DOHH2 (cell line): Measurements from ENCODE around the gene TMEM132A.

Experiments
- H3F3A ChIP-seq: fragments of 200-600 bp; sonication (generic), shearing (Covaris generic); 2 replicates; pipeline ENCODE4 v1.6.0; 2016; ENCODE audit warnings: antibody characterized with exemption, mild to moderate bottlenecking; ENCODE audit not compliant: control insufficient read depth, insufficient read depth
- H3K27ac ChIP-seq: fragments of 200-600 bp; sonication (generic); 2 replicates; pipeline ENCODE4 v1.5.1; 2014; ENCODE audit warnings: low read depth, mild to moderate bottlenecking, low read length, moderate library complexity
- H3K27me3 ChIP-seq: fragments of 200-600 bp; sonication (generic); 2 replicates; pipeline ENCODE4 v1.6.1; 2014; ENCODE audit warnings: mild to moderate bottlenecking, low read length, mixed read lengths; ENCODE audit not compliant: control insufficient read depth
- H3K36me3 ChIP-seq: fragments of 200-600 bp; sonication (generic); 2 replicates; pipeline ENCODE4 v1.6.1; 2014; ENCODE audit warnings: mild to moderate bottlenecking, low read length, moderate library complexity, mixed read lengths; ENCODE audit not compliant: control insufficient read depth
- H3K4me1 ChIP-seq: fragments of 200-600 bp; sonication (generic); 2 replicates; pipeline ENCODE4 v1.6.1; 2014; ENCODE audit warnings: mild to moderate bottlenecking, low read length, mixed read lengths; ENCODE audit not compliant: control insufficient read depth
- H3K4me2 ChIP-seq: fragments of 200-600 bp; sonication (generic); 2 replicates; pipeline ENCODE4 v1.6.0; 2014; ENCODE audit warnings: mild to moderate bottlenecking, low read length, moderate library complexity
- H3K4me3 ChIP-seq: fragments of 200-600 bp; sonication (generic); 2 replicates; pipeline ENCODE4 v1.5.1; 2014; ENCODE audit warnings: mild to moderate bottlenecking, low read length, mixed read lengths
- H3K79me2 ChIP-seq: fragments of 200-600 bp; sonication (generic); 2 replicates; pipeline ENCODE4 v1.6.1; 2014; ENCODE audit warnings: mild to moderate bottlenecking, low read length, mixed read lengths; ENCODE audit not compliant: control insufficient read depth
- H3K9me2 ChIP-seq: fragments of 200-600 bp; sonication (generic); replicated peaks from 2 replicates; pipeline ENCODE4 v1.6.1; 2014; ENCODE audit warnings: mild to moderate bottlenecking, low read length, mixed read lengths; ENCODE audit not compliant: control insufficient read depth
- H3K9me3 ChIP-seq: fragments of 200-600 bp; sonication (generic); 2 replicates; pipeline ENCODE4 v1.6.1; 2014; ENCODE audit warnings: antibody characterized with exemption, low read length, mixed read lengths; ENCODE audit not compliant: control insufficient read depth, insufficient read depth
- H4K20me1 ChIP-seq: fragments of 200-600 bp; sonication (generic); 2 replicates; pipeline ENCODE4 v1.6.0; 2014; ENCODE audit warnings: low read depth, mild to moderate bottlenecking, antibody characterized with exemption, low read length, moderate library complexity; ENCODE audit not compliant: control insufficient read depth, insufficient read depth
- CTCF ChIP-seq: fragments of 200-600 bp; sonication (generic); IDR thresholded peaks from one replicate; pipeline ENCODE4 v1.5.1; 2014; ENCODE audit warnings: antibody characterized with exemption, mild to moderate bottlenecking, low read depth, low read length; ENCODE audit not compliant: poor library complexity, severe bottlenecking
- EZH2phosphoT487 ChIP-seq: fragments of 200-600 bp; sonication (generic); IDR thresholded peaks from 2 replicates; pipeline ENCODE4 v1.6.1; 2017; ENCODE audit warnings: borderline replicate concordance, mild to moderate bottlenecking, antibody characterized with exemption, low read length, moderate library complexity, mixed read lengths

Gene TMEM132A

GRCh38 chr11:60878245-60879101 lies 45.8 kb upstream of the TMEM132A start:
- Histone ChIP-seq H3K27ac (no peak overlapping the region), H3K36me3 (peaks cover 15% of the 10 kb centered on the region), H3F3A (no peaks in the 10 kb centered on the region), H3K9me2 (no peaks in the 10 kb centered on the region), H3K4me3 (no peak overlapping the region), H3K4me1 (no peaks in the 10 kb centered on the region), H3K79me2 (no peaks in the 10 kb centered on the region), H4K20me1 (no peaks in the 10 kb centered on the region), H3K27me3 (no peaks in the 10 kb centered on the region), H3K9me3 (no peaks in the 10 kb centered on the region), H3K4me2 (no peak overlapping the region)
- TF ChIP-seq CTCF (no peak), EZH2phosphoT487 (no peak)

- no peak overlapping the region for H3K4me3 ChIP-seq
- H3K27me3 ChIP-seq, result no peaks in the 10 kb centered on the region
- H3K9me3 ChIP-seq, result no peaks in the 10 kb centered on the region
- peaks cover 15% of the 10 kb centered on the region for H3K36me3 ChIP-seq
- H3K9me2 ChIP-seq, result no peaks in the 10 kb centered on the region
- no peaks in the 10 kb centered on the region for H4K20me1 ChIP-seq
- no peaks in the 10 kb centered on the region for H3K4me1 ChIP-seq
- H3F3A ChIP-seq, result no peaks in the 10 kb centered on the region
- TF ChIP-seq CTCF, result no peak
- no peak for TF ChIP-seq EZH2phosphoT487
- no peaks in the 10 kb centered on the region for H3K79me2 ChIP-seq
- H3K4me2 ChIP-seq, result no peak overlapping the region
- no peak overlapping the region for H3K27ac ChIP-seq
Measured at GRCh38 chr11:60879104-60879503, 45.2 kb upstream of the TMEM132A start.

- peaks cover 15% of the 10 kb centered on the region for H3K36me3 ChIP-seq
- H3K4me1 ChIP-seq, result no peaks in the 10 kb centered on the region
- no peaks in the 10 kb centered on the region for H3K27me3 ChIP-seq
- H3K9me2 ChIP-seq, result no peaks in the 10 kb centered on the region
- H3K79me2 ChIP-seq, result no peaks in the 10 kb centered on the region
- H3K4me3 ChIP-seq, result no peak overlapping the region
- no peaks in the 10 kb centered on the region for H3K9me3 ChIP-seq
- TF ChIP-seq EZH2phosphoT487 (no peak), CTCF (no peak)
- no peaks in the 10 kb centered on the region for H4K20me1 ChIP-seq
- H3K27ac ChIP-seq, result no peak overlapping the region
- no peak overlapping the region for H3K4me2 ChIP-seq
- H3F3A ChIP-seq, result no peaks in the 10 kb centered on the region
Measured at GRCh38 chr11:60879971-60880588, 44.2 kb upstream of the TMEM132A start.
